HS-27A (cell line): ENCODE data around the gene PDLIM7.

ENCODE experiments used
- DNase-seq: peaks from one replicate; pipeline ENCODE4 v3.0.0-alpha.2; 2012; ENCODE audit warnings: low read depth, missing footprints

Gene PDLIM7

DNA sequence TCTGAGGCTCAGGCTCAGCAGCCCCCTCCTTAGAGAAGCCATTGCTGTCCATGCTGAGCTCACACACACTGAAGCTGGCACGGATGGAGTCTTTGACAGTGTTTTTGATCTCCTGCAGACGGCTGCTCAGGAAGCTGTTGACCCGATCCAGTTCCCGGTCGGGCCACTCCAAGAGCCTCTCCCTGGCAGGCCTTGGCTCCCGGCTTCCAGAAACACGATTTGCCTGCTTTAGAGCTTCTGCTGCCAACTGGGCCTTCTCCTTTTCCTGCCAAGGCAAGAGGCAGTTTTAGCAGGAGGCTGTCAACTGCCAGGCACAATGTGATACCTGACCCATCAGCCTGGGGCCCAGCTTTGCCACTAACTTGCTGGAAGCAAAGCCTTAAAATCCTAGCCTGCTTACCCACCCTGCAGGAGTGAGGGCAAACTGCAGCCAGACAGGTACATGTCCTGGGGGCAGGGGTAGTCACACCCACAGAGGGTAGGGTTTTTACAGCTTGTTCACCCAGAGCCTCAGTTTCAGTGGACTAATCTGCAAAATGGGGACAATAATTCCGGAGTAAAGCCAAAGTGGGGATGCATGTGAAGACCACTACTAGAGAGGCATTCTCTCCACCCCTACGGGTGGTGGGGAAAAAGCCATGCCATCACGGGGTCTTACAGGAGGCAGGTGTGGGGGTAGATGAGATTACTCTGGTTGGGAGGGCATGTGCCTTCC is 27.7 kb upstream of the PDLIM7 start:
- no peak for DNase-seq

- DNase-seq = no peak
Measured at GRCh38 chr5:177524539-177524900, 27.1 kb upstream of the PDLIM7 start.

DNA sequence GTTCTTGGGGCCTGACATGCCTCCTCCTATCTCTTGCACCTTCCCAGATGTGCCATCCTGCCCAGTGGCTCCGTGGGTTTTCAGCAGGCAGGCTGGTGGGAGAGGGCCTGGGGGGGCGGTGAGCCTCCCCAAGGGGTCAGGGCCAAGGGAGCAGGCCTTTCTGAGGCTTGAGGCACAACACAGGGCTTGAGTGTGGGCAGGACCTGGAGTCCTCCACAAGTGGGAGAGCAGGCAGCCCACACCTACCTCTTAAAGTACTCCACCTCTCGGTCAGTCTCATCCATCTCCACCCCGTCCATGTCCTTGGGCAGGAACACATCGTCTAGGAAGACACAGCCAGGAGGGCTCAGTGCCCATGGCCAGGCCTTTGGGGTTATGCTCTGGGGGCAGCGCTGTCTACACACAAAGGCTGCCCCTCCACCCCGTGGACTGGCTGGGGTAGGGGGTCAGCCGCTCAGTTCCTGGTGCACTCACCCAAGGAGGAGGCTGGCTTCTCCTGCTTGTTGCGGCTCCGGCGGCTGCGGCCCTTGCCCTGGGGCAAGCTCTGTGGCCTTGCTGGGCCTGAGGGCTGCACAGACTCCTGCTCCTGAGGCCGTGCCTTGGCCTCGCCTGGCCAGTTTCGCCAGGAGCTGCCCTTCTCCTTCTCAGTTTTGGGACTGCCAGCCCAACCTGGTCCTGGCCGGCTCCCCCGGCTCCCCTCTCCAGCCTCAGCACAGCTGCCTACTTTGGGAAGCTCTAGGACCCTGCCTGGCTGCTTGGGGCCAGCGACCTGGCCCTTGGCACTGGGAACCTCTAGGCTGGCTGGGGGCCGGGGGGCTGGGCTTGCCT is 26.5 kb upstream of the PDLIM7 start:
- DNase-seq = no peak

- DNase-seq = no peak
Measured at GRCh38 chr5:177520916-177521513, 23.6 kb upstream of the PDLIM7 start.

DNA sequence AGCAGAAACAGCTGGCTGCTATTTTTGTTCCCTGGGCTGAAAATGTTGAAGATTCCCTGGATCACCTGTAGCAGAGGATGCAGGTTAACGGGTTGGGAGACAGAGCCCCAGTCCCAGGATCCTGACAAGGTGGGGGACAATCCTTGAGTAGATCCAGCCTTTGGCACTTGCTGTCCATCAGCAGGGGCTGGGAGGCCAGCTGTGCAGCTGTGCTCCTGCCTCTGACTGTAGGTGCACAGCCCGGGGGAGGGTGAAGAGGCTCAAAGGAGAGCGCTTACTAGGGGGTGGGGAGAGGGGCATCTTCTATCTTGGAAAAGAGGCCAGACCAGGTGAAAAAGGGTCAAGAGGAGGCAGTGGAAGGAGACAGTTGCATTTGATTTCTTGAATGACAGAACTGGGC is 22.9 kb upstream of the PDLIM7 start:
- DNase-seq = no peak

- no peak for DNase-seq
Measured at GRCh38 chr5:177519463-177520235, 22.2 kb upstream of the PDLIM7 start.

DNA sequence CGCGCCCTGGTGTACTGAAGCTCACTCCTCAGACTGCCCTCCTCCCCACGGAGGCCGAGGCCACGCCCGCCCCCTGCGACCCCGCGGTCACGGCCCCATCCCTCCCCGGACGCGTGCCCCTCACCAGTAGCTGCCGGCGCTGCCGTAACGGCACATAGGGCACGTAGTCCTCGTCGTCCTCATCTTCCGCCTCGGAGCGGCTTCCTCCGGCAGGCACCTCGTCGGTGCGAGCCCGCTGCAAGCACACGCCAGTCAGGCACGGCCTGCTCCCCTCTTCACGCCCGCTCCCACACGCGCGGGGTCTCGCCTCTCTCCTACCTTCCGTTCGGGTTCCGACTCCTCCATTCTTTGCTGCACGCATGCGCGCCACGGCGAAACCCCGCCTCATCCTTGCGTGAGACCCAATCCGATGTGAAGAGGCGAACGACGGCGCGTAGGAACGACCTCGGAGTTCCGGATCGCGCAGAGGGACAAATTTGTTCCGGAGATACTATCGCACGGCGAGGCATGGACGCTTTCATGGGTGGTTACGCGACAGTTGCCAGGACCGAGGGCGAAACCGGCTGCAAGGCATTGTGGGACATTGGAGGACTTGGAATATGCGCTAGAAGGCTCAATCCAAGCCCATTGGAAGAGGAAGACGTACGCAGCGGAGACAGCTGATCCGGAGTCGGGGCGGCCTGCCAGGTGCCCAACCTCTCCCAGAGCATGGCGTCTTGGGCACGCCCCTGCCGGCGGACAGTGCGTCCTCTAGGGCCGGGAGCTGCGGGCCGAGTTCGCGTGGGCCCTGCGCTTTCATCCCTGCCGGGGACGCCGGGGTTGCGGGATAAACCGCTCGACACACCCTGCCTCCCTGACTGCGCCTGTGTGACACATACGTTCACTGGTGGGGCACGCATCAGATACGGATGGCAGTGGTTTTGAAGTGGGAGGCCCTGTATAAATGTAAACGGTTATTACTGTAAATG is 19.5 kb upstream of the PDLIM7 start, which contains the start of gene DDX41:
TSS of gene DDX41 (minus strand) at position 361 of the 968 bp plus-strand sequence. CDS start at position 345, 16 bp downstream.
- peak; percentile 90 for DNase-seq

DNA sequence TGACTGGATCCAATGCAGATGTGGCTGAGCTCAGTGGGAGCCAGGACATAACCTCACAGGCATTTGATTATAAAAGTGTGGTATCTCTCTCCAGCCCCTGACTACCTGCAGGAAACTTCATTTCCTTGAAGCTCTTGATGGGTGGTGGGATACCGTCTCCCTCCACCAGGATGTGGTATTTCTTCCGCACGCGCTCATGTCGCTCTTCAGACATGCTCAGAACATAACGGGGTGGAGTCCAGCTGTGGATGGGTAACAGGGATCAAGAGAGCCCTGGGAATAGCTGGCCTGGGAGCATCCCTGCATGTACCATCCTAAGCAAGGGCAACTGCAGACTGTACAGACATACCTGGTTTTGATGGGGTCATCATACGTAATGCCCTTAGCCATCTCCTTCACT is 18.2 kb upstream of the PDLIM7 start:
- no peak for DNase-seq

DNA sequence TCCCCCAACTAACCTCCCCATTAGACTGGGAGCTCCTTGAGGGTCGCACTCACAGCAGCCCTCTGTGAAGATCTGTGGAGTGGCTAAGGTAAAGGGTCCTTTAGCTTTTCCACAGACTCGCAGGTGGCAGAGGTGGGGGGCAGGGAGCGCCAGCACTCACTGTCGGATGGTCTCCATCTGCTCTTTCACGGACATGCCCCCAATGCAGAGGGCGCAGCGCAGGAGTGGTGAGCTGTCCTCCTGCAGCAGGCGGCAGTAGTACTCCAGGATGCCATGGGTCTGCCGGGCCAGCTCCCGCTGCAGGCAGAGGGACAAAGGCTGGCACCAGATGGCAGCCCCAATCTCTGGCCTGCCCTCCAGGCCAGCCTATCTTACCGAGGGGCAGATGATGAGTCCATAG is 17.1 kb upstream of the PDLIM7 start:
- no peak for DNase-seq

GRCh38 chr5:177513500-177513899 is 16.1 kb upstream of the PDLIM7 start:
- DNase-seq = no peak

- DNase-seq = no peak
Measured at GRCh38 chr5:177512736-177513380, 15.5 kb upstream of the PDLIM7 start.

DNA sequence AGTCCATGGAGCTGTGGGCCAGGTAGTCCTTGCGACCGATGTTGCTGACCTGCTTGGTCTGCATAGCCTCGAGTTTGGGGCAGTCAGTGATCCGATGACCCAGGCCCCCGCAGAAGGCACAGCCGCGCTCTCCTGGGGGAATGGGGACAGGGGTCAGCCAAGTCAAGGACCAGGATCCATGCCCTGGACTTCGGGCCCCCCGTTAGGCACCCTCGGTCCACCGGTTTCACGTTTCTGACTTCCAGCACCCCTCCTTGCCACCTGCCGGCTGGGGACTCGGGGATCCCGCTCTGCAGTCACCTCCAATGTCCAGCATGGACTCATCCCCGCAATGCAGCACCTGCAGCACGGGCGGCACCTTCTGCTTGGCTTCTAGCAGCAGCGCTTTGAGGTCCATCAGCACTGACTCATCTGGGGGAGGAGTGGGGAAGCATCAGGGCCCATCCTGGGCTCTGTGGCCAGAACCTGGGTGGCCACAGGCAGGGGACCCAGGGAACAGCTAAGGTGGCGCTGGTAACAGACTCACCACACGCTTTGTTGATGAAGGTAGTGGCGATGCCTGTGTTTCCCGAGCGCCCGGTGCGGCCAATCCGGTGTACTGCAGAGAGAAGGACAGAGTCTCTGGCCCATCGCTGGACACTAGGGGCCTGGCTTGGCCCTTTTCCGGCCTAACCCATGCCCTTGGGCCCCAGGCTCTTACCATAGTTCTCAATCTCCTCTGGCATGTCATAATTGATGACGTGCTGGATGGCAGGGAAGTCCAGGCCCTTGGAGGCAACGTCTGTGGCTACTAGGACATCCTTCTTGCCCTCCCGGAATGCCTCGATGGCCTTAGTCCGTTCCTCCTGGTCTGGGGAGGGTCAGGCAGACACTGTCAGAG is 14.6 kb upstream of the PDLIM7 start:
- no peak for DNase-seq

DNA sequence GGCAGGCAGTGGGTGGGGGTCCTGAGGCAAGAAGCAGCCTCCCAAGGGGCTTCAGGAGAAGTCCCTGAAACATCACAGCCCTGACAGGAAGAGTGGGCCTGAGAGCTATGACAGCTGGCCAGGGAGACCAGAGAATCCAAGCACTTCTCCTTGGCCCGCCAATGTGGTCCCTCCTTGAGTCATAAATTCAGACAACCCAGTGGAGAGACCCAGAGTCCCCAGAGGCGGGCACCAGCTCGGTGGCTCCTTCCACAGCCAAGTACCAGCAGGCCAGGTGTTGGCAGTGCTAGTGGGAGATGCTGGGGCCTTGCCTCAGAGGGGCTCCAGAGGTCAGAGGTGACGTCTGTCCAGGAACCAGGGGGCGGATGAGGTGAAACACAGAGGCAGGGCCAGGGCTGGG is 13.8 kb upstream of the PDLIM7 start:
- DNase-seq = no peak

DNA sequence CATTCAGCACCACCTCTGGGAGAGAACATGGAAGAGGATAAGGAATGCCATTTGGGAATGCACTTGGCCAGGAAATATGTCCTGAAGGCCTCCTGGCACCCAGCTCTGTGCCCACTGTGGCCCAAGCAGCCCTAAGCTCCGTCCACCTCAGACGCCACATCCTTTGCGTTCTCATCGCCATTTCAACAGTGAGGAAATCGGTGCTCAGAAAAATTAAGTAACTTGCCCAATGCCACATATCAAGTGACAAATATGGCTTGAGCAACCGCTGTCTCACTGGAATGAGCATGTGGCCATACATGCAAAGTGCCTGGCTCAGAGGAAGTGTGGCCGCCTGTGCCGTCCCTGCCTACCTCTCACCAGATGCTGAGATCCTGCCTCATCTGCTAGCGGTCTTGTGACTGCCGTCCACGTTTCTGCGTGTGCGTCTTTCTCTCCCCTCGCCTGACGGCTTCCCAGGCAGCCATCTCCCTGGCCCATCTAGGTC is 13.2 kb upstream of the PDLIM7 start:
- DNase-seq = no peak

DNA sequence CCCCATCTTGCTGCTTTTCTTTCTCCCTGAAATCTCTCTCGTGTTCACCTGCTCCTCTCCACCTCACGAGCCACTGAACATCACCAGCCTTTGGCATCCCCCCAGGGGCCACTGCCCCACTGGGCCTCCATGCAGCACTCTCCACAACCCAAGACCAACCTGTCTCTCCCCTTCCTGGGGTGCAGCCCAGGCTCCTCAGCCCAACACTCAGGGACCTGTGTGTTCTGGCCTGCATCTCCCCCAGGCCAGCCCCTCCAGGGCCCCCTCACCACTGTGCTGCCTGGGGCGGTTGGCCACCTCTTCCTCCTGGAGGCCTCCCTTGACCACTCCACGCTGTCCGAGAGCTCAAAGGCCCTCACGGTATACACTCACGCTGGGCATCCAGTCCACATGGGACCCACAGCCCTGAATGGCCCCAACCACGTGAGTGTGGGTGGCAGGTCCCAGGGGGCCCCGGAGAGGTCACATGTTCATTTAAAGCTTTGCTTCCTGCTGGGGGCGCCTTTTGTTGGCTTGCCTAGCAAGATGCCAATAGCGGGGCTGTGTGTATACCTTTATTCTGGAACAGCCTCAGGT is 12.7 kb upstream of the PDLIM7 start:
- DNase-seq = no peak

DNA sequence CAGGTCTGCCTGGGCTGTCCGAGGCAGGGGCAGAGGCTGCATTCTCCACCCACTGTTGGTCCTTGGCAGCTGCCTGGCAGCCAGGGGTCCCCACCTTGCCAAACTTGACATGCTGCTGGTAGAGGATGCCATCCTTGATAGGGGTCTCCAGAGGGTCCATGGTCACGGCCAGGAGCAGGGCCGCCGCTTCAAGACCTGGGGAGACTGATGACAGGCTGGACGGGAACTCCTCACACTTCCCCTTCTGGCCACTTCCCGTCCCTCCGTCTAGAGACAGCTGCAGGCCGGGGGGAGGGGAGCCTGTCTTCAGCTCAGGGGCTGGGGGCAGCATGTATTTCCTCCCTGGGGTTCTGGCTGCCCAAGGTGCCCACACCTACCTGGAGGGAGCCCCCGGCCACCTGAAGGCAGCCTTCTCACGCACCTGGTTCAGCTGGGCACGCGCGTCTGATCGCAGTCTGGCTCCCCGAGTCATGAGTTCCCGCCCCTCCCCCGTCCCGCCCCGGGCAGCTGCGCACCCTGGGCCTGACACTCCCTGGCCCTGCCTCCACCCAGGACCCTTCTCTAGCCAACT is 12.1 kb upstream of the PDLIM7 start, which contains the start of gene DOK3:
TSS of gene DOK3 (minus strand) at position 446 of the 571 bp plus-strand sequence. CDS start at position 160, 286 bp downstream.
- DNase-seq = no peak

- no peak for DNase-seq
Measured at GRCh38 chr5:177508837-177509236, 11.4 kb upstream of the PDLIM7 start.

DNA sequence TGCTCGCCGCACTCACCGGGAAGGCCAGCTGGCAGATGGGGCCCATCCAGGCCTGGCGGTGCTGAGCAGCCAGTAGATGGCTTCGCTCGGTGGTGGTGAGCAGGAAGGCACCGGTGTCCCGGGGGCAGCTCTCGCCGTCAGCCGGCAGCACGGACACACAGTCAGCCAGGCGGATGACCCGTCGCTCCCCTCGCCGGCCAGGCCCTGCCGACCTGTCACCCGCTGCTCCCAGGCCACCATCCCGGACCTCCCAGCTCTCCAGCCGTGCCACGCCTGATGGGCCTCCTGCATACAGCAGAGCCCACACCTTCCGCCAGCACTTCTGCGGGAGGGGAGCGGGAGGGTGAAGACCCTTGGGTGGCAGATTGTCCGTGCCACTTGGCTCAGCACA is 10.8 kb upstream of the PDLIM7 start:
- DNase-seq = no peak
